Measurements from ENCODE around the gene CDK5.

The CDK5 gene

GRCh38 chr7:151086802-151087244, 29.1 kb upstream of the CDK5 start:
- DNase-seq (ENCODE audit: low read depth) = no peak

DNA sequence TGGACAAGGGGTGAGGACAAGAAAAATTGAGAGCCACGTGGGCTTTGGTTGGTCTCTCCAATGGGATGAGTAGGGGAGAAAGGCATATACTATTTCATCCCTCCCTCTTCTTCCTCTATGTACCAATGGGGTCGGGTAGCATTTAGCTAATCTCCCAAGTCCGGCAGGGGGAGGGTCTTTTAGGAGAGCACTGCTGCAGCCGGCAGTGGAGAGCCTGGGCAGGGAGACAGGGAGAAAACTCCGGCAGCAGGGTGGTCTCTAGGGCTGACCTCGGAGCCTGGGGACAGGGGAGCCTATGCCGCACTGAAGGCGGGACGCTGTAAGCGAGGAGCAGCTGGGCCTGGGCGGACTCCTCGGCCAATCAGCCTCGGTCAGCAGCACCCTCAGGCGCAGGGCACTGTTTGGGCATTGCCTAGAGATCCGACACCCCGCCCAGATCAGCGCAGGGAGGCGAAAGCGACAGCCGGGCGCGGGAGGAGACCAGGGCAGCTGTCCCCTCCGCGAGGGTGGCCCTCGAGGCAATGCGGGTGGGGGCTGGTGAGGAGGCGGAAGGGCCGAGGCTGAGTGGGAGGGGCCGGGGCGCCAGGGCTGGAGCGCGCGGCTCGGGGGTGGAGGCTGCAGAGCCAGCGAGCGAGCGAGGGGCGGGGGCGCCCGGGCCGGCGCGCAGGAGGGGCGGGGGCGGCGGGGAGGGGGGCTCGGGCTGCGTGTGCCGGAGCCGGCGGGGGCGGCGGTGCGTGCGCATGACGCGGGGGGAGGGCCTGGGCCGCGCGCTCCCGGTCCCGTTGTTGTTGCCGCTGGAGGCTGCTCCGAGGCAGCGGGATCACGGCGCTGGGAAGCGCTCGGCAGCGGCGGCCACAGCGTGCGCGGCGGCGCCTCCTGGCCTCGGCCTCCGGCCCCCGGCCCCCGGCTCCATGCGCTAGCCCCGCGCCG, 28.3 kb upstream of the CDK5 start, which contains the start of gene AGAP3:
TSS of gene AGAP3 (plus strand) at position 785 of the 930 bp plus-strand sequence. CDS start 267 bp downstream, outside the sequence.
- no peak for DNase-seq (ENCODE audit: low read depth)

- no peak for DNase-seq (ENCODE audit: low read depth)
Observed at GRCh38 chr7:151085329-151085690, 27.6 kb upstream of the CDK5 start.

DNA sequence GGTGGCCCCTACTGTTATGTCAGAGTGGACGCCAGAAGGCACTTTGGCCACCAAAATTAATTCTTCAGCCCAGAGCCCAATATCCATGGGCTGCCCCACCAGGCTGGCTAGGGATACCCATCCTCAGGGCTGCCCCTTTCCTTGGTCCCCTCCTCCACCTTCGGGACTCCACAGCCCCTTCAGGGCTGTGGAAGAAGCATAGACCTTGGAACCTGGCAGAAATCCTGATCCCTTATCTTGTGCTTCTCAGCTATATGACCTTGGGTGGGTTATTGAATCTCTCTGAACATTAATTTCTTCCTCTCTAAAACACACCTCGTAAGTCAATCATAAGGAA, 26.1 kb upstream of the CDK5 start:
- DNase-seq (ENCODE audit: low read depth) = no peak

- peak; percentile 70 for DNase-seq (ENCODE audit: low read depth)
Observed at GRCh38 chr7:151083071-151083823, 25.6 kb upstream of the CDK5 start, which contains the start of gene TMUB1. Gene TMUB1, minus strand, starts transcription at chr7:151083493. Its CDS starts 930 bp downstream, at chr7:151082563.

GRCh38 chr7:151082141-151083070, 24.7 kb upstream of the CDK5 start:
- no peak for DNase-seq (ENCODE audit: low read depth)

GRCh38 chr7:151081170-151082101, 23.7 kb upstream of the CDK5 start:
- no peak for DNase-seq (ENCODE audit: low read depth)

- peak; percentile 83 for DNase-seq (ENCODE audit: low read depth)
Observed at GRCh38 chr7:151080522-151081169, 22.9 kb upstream of the CDK5 start, which contains the start of gene FASTK. Gene FASTK, minus strand, starts transcription at chr7:151080809. Its CDS starts 43 bp downstream, at chr7:151080766.

- no peak for DNase-seq (ENCODE audit: low read depth)
Observed at GRCh38 chr7:151080067-151080521, 22.4 kb upstream of the CDK5 start.

DNA sequence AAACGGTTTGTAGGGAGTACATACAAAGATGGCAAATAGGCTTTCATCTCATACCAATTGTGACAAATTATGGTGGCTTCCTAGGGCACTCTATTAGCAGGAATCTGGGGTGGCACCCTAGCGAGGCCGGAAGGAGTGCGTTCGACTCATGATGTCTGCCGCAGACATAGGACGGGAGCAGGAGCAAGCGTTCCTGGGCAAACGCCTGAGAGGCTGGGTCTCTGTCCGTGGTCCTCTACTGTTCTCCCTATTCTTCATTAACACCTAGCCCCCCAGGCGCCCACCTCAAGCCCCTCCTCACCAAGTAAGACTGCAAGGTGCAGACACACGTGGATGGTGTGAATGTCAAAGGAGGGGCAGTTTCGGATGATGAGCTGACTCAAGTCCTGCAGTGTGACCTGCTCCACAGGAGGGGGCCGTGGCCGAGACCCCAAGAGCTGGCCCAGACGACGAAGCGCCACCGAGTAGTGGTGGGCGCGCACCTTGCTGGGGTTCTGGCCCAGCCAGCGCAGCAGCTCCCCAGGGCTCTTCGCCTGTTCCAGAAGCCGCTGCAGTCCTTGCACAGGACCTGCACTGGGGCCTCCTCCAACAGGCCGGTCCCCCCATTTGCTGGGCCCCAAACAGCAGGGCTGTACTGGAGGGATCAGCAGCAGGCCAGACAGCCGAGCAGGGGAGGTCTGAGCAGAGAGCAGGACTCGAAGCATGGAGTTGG, 21.7 kb upstream of the CDK5 start:
- no peak for DNase-seq (ENCODE audit: low read depth)

GRCh38 chr7:151078233-151079040, 20.7 kb upstream of the CDK5 start:
- no peak for DNase-seq (ENCODE audit: low read depth)

- no peak for DNase-seq (ENCODE audit: low read depth)
Observed at GRCh38 chr7:151077705-151078232, 20.1 kb upstream of the CDK5 start.

- DNase-seq (ENCODE audit: low read depth) = no peak
Observed at GRCh38 chr7:151076863-151077704, 19.4 kb upstream of the CDK5 start.

DNA sequence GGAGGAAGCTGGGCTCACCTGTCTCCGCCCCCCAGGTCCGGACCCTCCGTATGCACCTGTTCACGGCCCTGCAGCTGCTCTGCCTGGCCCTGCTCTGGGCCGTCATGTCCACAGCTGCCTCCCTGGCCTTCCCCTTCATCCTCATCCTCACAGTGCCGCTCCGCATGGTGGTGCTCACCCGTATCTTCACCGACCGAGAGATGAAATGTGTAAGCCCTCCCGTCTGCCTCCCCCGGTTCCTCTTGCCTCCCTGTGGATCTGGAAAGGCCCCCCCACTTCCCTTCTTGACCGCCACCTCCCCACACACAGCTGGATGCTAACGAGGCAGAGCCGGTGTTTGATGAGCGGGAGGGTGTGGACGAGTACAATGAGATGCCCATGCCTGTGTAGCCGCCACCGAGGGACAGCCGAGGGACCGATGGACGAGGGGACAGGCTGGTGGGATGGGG, 18.3 kb upstream of the CDK5 start:
- no peak for DNase-seq (ENCODE audit: low read depth)

DNA sequence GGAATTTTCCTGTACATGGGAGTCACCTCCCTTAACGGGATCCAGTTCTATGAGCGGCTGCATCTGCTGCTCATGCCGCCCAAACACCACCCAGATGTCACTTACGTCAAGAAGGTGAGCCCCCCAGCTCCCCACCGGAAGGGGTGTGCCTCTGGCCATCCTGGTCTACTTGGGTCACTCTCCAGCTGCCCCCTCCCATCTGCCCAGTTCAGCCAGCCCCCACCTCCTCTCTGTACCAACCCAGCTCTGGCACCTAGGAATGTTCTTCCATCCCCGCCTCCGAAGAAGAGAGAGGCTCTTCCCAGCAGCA, 17.9 kb upstream of the CDK5 start:
- no peak for DNase-seq (ENCODE audit: low read depth)

GRCh38 chr7:151074817-151075661, 17.3 kb upstream of the CDK5 start:
- DNase-seq (ENCODE audit: low read depth) = no peak
